Measurements from ENCODE around the gene NTRK2. TPM values are rescaled to one million over a fixed set of nuclear protein-coding genes. Genes with fewer than 3 reads are reported as not detected.

Gene NTRK2
- total RNA-seq, 1 donor from 2014 or later = 0.98 TPM

DNA sequence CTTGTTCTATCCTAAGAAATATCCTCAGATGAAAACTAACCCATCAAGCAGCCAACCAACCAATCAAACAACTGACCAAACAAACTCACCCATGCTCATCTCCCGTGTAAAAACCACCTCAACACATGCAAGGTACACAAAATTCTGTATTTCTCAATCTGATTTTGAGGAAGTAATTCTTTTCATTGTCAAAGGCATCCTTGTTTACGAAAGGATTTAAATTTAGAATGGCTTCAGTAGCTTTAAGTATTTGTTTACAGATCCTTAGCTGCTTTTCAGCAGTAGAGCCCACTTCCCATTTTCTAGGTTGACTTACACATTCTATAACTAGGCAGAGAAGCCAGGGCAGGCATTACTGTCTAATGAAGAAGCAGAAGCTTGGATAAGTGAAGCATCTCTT is 78.6 kb downstream of the NTRK2 start:
- Histone ChIP-seq H3K9me3 (no peaks in the 10 kb centered on the region), H3K4me3 (no peak overlapping the region), H3K27me3 (no peaks in the 10 kb centered on the region), H3K4me1 (no peaks in the 10 kb centered on the region), H3K27ac (no peak overlapping the region), H3K36me3 (no peaks in the 10 kb centered on the region)
- no peak for DNase-seq
- ATAC-seq = no peak
- TF ChIP-seq, protein P1, sequence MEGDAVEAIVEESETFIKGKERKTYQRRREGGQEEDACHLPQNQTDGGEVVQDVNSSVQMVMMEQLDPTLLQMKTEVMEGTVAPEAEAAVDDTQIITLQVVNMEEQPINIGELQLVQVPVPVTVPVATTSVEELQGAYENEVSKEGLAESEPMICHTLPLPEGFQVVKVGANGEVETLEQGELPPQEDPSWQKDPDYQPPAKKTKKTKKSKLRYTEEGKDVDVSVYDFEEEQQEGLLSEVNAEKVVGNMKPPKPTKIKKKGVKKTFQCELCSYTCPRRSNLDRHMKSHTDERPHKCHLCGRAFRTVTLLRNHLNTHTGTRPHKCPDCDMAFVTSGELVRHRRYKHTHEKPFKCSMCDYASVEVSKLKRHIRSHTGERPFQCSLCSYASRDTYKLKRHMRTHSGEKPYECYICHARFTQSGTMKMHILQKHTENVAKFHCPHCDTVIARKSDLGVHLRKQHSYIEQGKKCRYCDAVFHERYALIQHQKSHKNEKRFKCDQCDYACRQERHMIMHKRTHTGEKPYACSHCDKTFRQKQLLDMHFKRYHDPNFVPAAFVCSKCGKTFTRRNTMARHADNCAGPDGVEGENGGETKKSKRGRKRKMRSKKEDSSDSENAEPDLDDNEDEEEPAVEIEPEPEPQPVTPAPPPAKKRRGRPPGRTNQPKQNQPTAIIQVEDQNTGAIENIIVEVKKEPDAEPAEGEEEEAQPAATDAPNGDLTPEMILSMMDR (IDR thresholded peaks at IDR 0.05) = no peak
- intact Hi-C loops (cut with DNase I) = no loop called here

DNA sequence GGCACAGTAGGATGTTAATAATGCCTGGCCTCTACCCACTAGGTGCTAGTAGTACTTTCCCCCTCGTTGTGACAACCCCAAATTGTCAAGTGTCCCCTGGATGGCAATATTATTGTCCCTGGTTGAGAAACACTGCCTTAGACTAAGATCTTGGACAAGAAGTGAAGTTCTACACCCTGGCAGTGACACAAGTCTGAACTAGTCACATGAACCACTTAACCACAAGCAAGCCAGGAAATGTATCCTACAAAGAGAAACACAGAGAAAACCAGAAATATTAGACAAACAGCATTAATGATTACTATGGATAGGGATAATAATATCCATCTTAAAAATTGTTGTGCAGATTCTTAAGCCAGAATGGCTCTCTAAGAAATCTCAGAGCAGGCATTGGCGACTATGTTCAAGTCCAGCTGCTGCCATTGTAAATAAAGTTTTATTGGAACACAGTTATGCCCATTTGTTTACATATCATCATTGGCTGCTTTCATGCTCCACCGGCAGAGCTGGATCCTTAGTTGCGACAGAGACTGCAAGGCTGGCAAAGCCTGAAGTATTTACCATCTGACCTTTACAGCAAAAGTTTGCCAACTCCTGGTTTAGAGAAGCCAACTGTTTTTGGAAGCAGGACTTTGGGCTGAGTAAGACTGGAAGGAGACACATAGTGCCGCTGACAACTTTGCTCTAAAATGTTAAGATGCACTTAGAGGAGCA is 80.8 kb downstream of the NTRK2 start:
- TF ChIP-seq, protein P1 (IDR thresholded peaks at IDR 0.05) = no peak
- intact Hi-C loops (cut with DNase I) = no loop called here
- Histone ChIP-seq H3K9me3 (no peaks in the 10 kb centered on the region), H3K27me3 (no peaks in the 10 kb centered on the region), H3K4me1 (no peaks in the 10 kb centered on the region), H3K36me3 (no peaks in the 10 kb centered on the region), H3K4me3 (no peak overlapping the region), H3K27ac (no peak overlapping the region)
- ATAC-seq (no peak), DNase-seq (no peak)

DNA sequence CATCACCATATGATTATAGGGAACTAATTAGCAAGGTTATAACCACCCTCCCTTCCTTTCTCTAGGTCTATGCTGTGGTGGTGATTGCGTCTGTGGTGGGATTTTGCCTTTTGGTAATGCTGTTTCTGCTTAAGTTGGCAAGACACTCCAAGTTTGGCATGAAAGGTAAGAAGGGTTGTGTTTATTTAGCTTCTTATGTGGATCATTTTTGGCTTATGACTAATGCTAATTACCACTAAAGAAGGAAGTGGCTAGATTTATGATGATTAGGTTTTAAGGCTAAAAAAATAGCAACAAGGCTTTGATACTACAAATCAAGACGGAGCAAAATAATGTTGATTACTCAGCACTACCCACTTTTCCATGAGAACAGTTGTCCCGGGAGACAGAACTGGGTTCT is 82.4 kb downstream of the NTRK2 start:
- Histone ChIP-seq H3K27me3 (no peaks in the 10 kb centered on the region), H3K4me1 (no peaks in the 10 kb centered on the region), H3K4me3 (no peak overlapping the region), H3K36me3 (no peaks in the 10 kb centered on the region), H3K27ac (no peak overlapping the region), H3K9me3 (no peaks in the 10 kb centered on the region)
- ATAC-seq = no peak
- TF ChIP-seq, protein P1 (IDR thresholded peaks at IDR 0.05) = no peak
- no peak for DNase-seq
- intact Hi-C loops (cut with DNase I) = no loop called here

DNA sequence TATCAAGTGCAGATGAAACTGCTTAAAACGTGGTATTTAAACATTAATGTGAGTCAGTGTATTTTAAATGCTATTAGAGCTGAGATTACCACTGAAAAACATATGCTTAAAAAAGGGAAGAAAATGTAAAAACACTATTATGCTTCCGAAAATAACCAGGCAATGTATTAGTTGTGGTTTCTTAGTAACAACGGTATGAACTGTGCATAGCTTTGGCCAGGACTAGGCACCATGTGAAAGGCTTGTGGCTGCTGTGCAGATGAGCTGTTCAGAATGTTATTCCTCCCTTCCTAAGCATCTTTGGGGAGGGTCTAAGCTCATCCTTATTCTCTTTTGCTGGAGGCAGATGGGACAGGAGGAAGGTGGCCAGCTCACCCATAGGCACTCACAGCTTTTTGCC is 84.9 kb downstream of the NTRK2 start:
- no peaks in the 10 kb centered on the region for H3K4me1 ChIP-seq
- DNase-seq = no peak
- no peaks in the 10 kb centered on the region for H3K27me3 ChIP-seq
- H3K36me3 ChIP-seq = no peaks in the 10 kb centered on the region
- no peak for ATAC-seq
- H3K9me3 ChIP-seq = no peaks in the 10 kb centered on the region
- no peak overlapping the region for H3K27ac ChIP-seq
- intact Hi-C loops (cut with DNase I) = no loop called here
- TF ChIP-seq, protein P1 (IDR thresholded peaks at IDR 0.05) = no peak
- no peak overlapping the region for H3K4me3 ChIP-seq

DNA sequence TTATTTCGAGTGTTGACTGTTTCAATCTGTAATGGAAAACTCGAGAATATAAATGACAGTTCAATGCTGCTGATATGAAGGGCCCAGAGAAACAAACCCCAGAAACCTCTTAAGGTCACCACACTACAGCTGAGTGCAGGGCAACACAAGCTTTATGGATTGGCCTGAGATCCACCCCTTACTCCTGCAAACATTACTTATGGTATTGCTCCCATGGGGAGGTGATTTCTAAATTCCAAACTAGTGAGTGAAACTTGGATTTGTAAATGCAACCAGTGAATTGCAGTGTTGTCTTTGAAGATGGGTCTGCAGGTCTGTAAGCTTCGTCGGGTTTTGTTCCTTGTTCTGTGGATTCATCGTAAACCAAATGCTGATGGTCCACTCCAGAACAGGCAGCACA is 85.4 kb downstream of the NTRK2 start:
- Histone ChIP-seq H3K27ac (no peak overlapping the region), H3K4me3 (no peak overlapping the region), H3K9me3 (no peaks in the 10 kb centered on the region), H3K4me1 (no peaks in the 10 kb centered on the region), H3K36me3 (no peaks in the 10 kb centered on the region), H3K27me3 (no peaks in the 10 kb centered on the region)
- ATAC-seq = no peak
- DNase-seq = no peak
- TF ChIP-seq, protein P1 (IDR thresholded peaks at IDR 0.05) = no peak
- intact Hi-C loops (cut with DNase I) = no loop called here

DNA sequence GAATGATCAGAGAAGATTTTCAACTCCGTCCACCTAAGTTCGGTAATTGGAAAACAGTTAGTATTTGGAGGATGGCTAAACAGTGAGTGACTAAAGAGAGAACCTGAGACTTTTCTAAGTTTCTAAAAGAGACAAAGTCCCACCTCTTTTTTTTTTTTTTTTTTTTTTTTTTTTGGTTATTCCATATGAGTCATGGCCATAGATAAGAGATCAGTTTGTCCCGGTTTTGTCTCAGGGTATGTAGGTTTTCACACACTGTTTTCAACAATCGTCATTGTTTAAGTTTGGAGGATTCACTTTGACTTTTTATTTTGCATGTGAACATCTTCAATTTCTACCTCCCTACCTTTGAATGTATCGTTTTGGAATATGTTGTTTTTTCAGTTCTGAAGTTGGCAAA is 85.9 kb downstream of the NTRK2 start:
- Histone ChIP-seq H3K27me3 (no peaks in the 10 kb centered on the region), H3K9me3 (no peaks in the 10 kb centered on the region), H3K4me1 (no peaks in the 10 kb centered on the region), H3K36me3 (no peaks in the 10 kb centered on the region), H3K27ac (no peak overlapping the region), H3K4me3 (no peak overlapping the region)
- DNase-seq = no peak
- TF ChIP-seq, protein P1 (IDR thresholded peaks at IDR 0.05) = no peak
- intact Hi-C loops (cut with DNase I) = no loop called here
- ATAC-seq = no peak
